GM18858 (cell line): ENCODE measurements around the gene MCF2L.
"Not testable (repeated sequence)": the region's sequence is repeated elsewhere in the genome, so short reads cannot be mapped to it uniquely, and the experiment has no call there.

Experiments
- ATAC-seq: cut with Tn5 transposase; IDR thresholded peaks from one replicate; pipeline ENCODE4 v1.9.1; 2021; ENCODE audit not compliant: unreplicated experiment

MCF2L gene

GRCh38 chr13:113090806-113091205 is 121.8 kb downstream of the MCF2L start:
- ATAC-seq = no peak

DNA sequence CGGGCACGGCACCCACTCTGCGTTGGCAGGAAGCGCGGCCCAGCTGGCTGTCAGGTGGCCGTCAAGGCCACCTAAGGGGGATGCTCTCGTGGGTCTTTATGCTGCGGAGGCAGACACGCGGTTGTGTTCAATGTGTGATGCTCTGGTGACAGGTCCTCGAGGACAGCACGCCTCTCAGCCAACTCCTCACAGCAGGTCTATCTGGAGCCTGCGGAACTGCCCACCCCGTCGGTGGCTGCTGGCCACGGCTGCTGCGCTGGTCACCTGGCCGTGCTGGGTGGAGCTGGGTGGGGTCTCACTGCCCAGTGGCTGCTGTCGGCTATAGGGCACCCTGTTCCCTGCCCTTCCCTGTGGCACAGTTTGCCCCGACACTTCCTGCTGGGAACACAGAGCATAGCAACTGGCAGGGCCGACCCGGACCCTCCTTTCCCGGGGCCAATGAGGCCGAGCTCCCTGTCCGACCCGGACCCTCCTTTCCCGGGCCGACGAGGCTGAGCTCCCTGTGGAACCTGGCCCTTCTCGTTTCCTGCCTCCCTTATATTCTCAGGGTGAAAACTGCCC is 122.3 kb downstream of the MCF2L start:
- ATAC-seq = no peak

- no peak for ATAC-seq
These were observed 123.1 kb downstream of the MCF2L start for GRCh38 chr13:113091891-113092775.

DNA sequence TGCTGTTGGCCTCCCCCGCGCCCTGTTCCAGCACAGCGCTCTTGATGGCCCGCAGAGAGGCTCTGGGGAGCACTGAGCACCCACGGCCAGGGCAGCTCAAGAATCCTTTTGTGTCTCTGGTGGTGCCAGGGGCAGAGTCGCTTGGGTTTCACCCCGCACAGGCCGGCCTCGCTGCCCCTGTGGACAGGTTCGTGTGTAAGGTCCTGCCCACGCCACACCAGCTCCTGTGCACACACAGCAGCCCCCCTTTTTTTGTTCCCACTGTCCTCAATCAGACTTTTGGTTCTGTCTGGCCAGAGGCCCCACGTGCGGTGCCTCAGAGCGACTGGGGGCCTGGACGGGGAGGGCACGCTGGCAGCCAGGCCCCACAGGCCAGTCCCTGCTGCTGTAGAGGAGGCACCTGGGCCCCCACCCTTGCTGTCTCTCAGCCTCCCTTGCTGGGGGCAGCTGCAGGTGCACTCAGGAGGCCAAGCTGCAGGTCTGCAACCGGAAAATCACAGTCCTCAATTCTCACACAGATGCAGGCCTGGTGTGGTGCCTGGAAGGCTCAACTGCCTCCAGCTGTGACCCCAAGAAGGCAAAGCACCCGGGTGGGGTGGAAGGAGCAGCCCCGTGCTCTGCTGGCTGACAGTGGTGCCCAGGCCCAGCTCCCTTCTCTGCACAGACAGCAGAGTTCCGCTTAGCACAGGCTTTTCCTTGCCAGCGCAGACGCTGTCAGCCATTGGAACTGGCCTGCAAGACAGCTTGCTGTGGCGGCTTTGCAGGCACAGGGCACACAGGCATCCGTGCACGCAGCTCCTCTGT is 124.0 kb downstream of the MCF2L start:
- ATAC-seq = no peak

DNA sequence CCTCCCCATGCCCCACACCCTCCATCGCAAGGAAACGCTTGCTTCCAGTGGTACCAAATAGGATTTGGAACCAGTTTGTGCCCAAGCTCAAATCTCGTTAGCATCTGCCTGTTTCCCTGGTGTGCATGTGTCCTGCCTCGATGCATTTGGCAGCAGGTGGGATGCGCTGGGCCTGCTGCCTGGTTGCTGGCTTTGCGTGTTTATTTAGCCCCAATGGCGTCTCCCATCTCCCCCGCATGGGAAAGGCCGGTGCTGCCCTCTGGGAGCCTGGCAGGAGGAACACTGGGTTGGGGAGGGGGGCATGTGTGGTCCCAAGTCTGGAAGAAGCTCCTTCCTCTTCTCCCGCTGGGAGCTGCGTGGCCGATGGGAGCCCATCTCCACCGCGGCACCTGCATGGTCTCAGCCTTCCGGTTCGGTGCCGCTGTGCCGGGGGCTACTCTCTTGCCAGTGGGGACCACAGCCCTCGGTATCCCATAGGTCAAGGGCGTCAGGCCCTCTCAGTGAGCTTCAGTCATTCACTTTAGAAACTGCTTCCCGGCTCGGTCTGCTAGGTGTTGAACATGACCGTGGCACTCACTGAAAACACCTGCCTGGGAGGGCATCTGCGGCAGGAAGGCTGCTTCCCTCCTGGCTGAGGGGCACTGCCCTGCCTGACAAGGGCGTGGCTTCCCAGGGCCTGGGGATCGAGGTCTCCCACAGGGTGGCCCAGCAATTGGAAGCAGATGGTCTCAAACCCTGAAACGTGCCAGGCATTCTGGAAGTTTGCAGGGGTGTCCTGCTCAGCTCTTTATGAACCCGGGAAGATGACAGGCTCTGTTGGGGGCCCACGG is 124.8 kb downstream of the MCF2L start:
- no peak for ATAC-seq

DNA sequence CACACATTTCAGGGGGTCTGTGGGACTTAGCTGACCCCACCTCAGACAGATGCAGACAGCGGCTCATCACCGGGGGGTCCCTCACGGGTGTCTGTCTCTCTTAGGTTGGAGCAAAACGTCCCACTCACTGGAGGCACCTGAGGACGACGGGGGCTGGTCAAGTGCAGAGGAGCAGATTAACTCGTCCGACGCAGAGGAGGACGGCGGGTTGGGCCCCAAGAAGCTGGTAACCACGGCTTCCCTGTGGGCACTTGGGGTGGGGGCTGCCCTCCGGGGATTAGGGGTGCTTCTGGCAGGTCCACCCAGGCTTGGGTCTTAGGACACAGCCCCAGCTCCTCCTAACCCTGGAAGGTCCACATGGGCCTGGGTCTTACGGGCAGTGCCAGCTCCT is 125.4 kb downstream of the MCF2L start:
- no peak for ATAC-seq

GRCh38 chr13:113095146-113096051 is 126.4 kb downstream of the MCF2L start:
- no peak for ATAC-seq

- no peak for ATAC-seq
These were observed 127.2 kb downstream of the MCF2L start for GRCh38 chr13:113096052-113096744.

- ATAC-seq = no peak
These were observed 127.8 kb downstream of the MCF2L start for GRCh38 chr13:113096745-113097305.

GRCh38 chr13:113097651-113098050 is 128.6 kb downstream of the MCF2L start:
- no peak for ATAC-seq

GRCh38 chr13:113098162-113098732 is 129.2 kb downstream of the MCF2L start:
- no peak for ATAC-seq

- no peak for ATAC-seq
These were observed 130.1 kb downstream of the MCF2L start for GRCh38 chr13:113099142-113099541.

GRCh38 chr13:113102302-113102701 is 133.3 kb downstream of the MCF2L start:
- ATAC-seq = not testable (repeated sequence)

GRCh38 chr13:113102727-113103126 is 133.7 kb downstream of the MCF2L start:
- ATAC-seq = no peak

- ATAC-seq = no peak
These were observed 134.6 kb downstream of the MCF2L start for GRCh38 chr13:113103646-113104045.

DNA sequence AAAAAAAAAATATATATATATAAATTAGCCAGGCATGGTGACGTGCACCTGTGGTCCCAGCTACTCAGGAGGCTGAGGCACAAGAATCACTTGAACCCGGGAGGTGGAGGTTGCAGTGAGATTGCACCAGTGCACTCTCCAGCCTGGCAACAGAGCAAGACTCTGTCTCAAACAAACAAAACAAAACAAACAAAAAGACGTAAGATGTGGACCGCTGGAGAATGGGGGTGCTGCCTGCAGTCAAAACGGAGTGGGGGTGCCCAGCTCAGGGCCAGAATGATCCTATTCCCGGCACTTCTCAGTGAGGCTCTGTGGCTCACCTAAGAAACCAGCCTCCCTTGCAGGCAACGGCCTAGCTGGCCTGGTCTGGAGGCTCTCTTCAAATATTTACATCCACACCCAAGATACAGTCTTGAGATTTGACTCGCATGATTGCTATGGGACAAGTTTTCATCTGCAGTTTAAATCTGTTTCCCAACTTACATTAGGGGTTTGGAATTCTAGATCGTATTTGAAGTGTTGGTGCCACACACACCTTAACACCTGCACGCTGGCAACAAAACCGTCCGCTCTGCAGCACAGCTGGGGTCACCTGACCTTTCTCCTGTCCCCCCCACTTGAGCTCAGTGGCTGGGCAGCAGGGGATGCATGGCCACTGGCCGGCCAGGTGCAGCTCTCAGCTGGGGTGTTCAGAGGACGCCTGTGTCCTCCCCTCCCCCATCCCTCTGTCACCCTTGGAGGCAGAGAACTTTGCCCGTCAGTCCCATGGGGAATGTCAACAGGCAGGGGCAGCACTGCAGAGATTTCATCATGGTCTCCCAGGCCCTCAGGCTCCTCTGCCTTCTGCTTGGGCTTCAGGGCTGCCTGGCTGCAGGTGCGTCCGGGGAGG is 136.3 kb downstream of the MCF2L start, which contains the start of gene F7:
TSS of gene F7 (plus strand) at position 760 of the 889 bp plus-strand sequence. CDS start at position 811, 51 bp downstream.
- no peak for ATAC-seq

DNA sequence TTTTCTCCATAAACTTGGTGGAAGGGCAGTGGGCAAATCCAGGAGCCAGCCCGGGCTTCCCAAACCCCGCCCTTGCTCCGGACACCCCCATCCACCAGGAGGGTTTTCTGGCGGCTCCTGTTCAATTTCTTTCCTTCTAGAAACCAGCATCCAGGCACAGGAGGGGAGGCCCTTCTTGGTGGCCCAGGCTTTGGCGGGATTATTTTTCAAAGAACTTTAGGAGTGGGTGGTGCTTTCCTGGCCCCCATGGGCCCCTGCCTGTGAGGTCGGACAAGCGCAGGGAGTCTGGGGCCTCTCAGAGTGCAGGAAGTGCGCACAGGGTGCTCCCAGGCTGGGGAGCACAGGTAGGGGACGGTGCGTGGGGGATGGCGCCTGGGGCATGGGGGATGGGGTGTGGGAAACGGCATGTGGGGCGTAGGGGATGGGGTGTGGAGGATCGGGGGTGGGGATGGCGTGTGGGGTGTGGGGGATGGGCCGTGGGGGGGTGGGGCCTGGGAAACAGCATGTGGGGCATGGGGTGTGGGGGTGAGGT is 137.0 kb downstream of the MCF2L start:
- ATAC-seq = no peak
